Neural cell (in vitro differentiated cells): ENCODE results near the gene WNK2. TPM values are rescaled to one million over a fixed set of nuclear protein-coding genes. Genes with fewer than 3 reads are reported as not detected.

Experiments
- H2AFZ ChIP-seq: fragments of 200-600, 300-800 bp; sonication (generic), shearing (Covaris generic); 2 replicates; pipeline ENCODE4 v1.6.0; 2014; ENCODE audit warnings: low read depth, mild to moderate bottlenecking, antibody characterized with exemption, low read length, moderate library complexity
- H3F3A ChIP-seq: fragments of 200-600 bp; shearing (Covaris generic); 2 replicates; pipeline ENCODE4 v1.6.1; 2016; ENCODE audit warnings: mild to moderate bottlenecking, moderate library complexity, mixed read lengths, antibody characterized with exemption, low read length; ENCODE audit not compliant: insufficient read depth, poor library complexity, severe bottlenecking
- H3K27ac ChIP-seq: fragments of 200-600, 300-800 bp; sonication (generic), shearing (Covaris generic); 2 replicates; pipeline ENCODE4 v1.5.1; 2014; ENCODE audit warnings: mild to moderate bottlenecking, low read length, moderate library complexity
- H3K27me3 ChIP-seq: fragments of 300-800, 200-600 bp; sonication (generic), shearing (Covaris generic); 2 replicates; pipeline ENCODE4 v1.6.0; 2014; ENCODE audit warnings: mild to moderate bottlenecking, low read depth, low read length, moderate library complexity; ENCODE audit not compliant: insufficient read depth
- H3K36me3 ChIP-seq: fragments of 300-800, 200-600 bp; sonication (generic), shearing (Covaris generic); 2 replicates; pipeline ENCODE4 v1.5.1; 2014; ENCODE audit warnings: mild to moderate bottlenecking, antibody characterized with exemption, low read length, moderate library complexity; ENCODE audit not compliant: insufficient read depth
- H3K4me2 ChIP-seq: fragments of 300-800, 200-600 bp; sonication (generic), shearing (Covaris generic); 2 replicates; pipeline ENCODE4 v1.6.0; 2014; ENCODE audit warnings: mild to moderate bottlenecking, low read length
- H3K4me3 ChIP-seq: fragments of 300-800, 200-600 bp; sonication (generic), shearing (Covaris generic); 2 replicates; pipeline ENCODE4 v1.5.1; 2014; ENCODE audit warnings: mild to moderate bottlenecking, low read length, moderate library complexity
- H3K79me2 ChIP-seq: fragments of 200-600 bp; shearing (Covaris generic); replicated peaks from 2 replicates; pipeline ENCODE4 v1.6.0; 2014; ENCODE audit warnings: mild to moderate bottlenecking, low read length, moderate library complexity; ENCODE audit not compliant: insufficient read depth
- H3K9ac ChIP-seq: fragments of 300-800, 200-600 bp; sonication (generic), shearing (Covaris generic); 2 replicates; pipeline ENCODE4 v1.6.1; 2016; ENCODE audit warnings: mild to moderate bottlenecking, low read length, mixed read lengths
- H3K9me2 ChIP-seq: fragments of 200-600 bp; shearing (Covaris generic); 2 replicates; pipeline ENCODE4 v1.6.1; 2016; ENCODE audit warnings: mild to moderate bottlenecking, low read length, mixed read lengths; ENCODE audit not compliant: insufficient read depth
- H3K9me3 ChIP-seq: fragments of 200-600, 300-800 bp; sonication (generic), shearing (Covaris generic); 2 replicates; pipeline ENCODE4 v1.6.1; 2016; ENCODE audit warnings: mild to moderate bottlenecking, mixed run types, low read length, moderate library complexity, mixed read lengths
- H4K20me1 ChIP-seq: fragments of 200-600 bp; shearing (Covaris generic); 2 replicates; pipeline ENCODE4 v1.6.1; 2016; ENCODE audit warnings: mild to moderate bottlenecking, mixed run types; ENCODE audit not compliant: insufficient read depth
- EP300 ChIP-seq: fragments of 450-650 bp; conservative IDR thresholded peaks from 2 replicates; pipeline ENCODE4 v1.6.1; 2014; ENCODE audit warnings: antibody characterized with exemption, mild to moderate bottlenecking, moderate library complexity; ENCODE audit not compliant: poor library complexity, severe bottlenecking
- EZH2 ChIP-seq: fragments of 200-600, 300-800 bp; shearing (Covaris generic), sonication (generic); IDR thresholded peaks from 2 replicates; pipeline ENCODE4 v1.6.1; 2014; ENCODE audit warnings: antibody characterized with exemption, low read length, borderline replicate concordance, mild to moderate bottlenecking; ENCODE audit not compliant: insufficient read depth, poor library complexity, severe bottlenecking
- MXI1 ChIP-seq: fragments of 450-650 bp; conservative IDR thresholded peaks from 2 replicates; pipeline ENCODE4 v1.6.1; 2014; ENCODE audit warnings: antibody characterized with exemption, mild to moderate bottlenecking; ENCODE audit not compliant: poor library complexity, severe bottlenecking
- POLR2AphosphoS5 ChIP-seq: IDR thresholded peaks from 2 replicates; pipeline ENCODE4 v1.6.1; 2012
- RAD21 ChIP-seq: fragments of 450-650 bp; conservative IDR thresholded peaks from 2 replicates; pipeline ENCODE4 v1.6.1; 2014; ENCODE audit warnings: antibody characterized with exemption, mild to moderate bottlenecking, moderate library complexity
- SMC3 ChIP-seq: fragments of 450-650 bp; conservative IDR thresholded peaks from 2 replicates; pipeline ENCODE4 v1.6.1; 2014; ENCODE audit warnings: antibody characterized with exemption, mild to moderate bottlenecking, moderate library complexity; ENCODE audit not compliant: poor library complexity
- TAF1 ChIP-seq: IDR thresholded peaks from 2 replicates; pipeline ENCODE4 v1.6.1; 2012; ENCODE audit warnings: low read depth
- polyA plus RNA-seq: library from polyadenylated mRNA; depleted of rRNA; stranded (reverse); fragments of >200 nt; gene quantifications from 2 replicates; pipeline ENCODE4 v1.2.3, GENCODE V29; 2014
- TF ChIP-seq, protein P1 (sequence below): fragments of 450-650 bp; IDR thresholded peaks from 2 replicates; pipeline ENCODE4 v1.5.1; 2014; ENCODE audit warnings: antibody characterized with exemption, mild to moderate bottlenecking, moderate library complexity; ENCODE audit not compliant: poor library complexity, severe bottlenecking
- TF ChIP-seq, protein P2 (sequence below): IDR thresholded peaks from 2 replicates; pipeline ENCODE4 v1.6.1; 2012; ENCODE audit warnings: borderline replicate concordance

The WNK2 gene
- polyA plus RNA-seq, 1 donor from 2014 or later, result 37.1 TPM

DNA sequence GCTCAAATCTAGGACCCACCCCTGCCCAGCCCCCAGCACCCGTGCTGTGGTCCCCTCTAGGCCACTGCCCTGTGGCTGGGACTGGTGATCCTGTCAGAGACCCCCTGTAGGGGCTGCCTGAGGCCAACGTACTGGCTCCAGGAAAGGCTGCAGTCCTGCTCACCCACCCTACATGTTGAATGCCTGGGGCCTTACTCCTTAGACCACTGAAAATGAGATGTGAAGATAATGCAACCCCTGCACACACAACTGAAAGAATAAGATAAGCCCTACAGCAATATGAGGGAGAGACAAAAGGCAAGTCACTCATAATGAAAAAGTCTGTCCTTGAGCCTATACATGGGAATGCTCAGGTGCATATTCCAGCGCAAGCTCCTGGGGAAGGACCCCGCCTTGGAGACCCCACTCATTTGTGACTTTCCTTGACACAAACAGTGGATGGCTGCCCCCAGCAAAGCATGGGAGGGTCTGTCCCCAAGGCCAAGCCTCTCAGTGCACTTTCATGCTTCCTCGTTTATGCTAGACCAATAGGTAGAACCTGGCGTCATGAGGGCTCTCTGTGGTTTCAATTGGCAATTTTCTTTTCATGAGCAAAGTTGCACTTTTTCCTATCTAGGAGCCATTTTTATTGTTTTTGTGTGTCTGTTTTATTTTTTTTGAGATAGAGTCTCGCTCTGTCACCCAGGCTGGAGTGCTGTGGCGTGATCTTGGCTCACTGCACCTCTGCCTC lies 12.5 kb upstream of the WNK2 start:
- H3K79me2 ChIP-seq, result no peaks in the 10 kb centered on the region
- TF ChIP-seq TAF1 (no peak), RAD21 (no peak), POLR2AphosphoS5 (no peak), EZH2 (no peak), MXI1 (no peak), EP300 (no peak), SMC3 (no peak)
- TF ChIP-seq, protein P1, sequence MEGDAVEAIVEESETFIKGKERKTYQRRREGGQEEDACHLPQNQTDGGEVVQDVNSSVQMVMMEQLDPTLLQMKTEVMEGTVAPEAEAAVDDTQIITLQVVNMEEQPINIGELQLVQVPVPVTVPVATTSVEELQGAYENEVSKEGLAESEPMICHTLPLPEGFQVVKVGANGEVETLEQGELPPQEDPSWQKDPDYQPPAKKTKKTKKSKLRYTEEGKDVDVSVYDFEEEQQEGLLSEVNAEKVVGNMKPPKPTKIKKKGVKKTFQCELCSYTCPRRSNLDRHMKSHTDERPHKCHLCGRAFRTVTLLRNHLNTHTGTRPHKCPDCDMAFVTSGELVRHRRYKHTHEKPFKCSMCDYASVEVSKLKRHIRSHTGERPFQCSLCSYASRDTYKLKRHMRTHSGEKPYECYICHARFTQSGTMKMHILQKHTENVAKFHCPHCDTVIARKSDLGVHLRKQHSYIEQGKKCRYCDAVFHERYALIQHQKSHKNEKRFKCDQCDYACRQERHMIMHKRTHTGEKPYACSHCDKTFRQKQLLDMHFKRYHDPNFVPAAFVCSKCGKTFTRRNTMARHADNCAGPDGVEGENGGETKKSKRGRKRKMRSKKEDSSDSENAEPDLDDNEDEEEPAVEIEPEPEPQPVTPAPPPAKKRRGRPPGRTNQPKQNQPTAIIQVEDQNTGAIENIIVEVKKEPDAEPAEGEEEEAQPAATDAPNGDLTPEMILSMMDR, result no peak
- TF ChIP-seq, protein P2, sequence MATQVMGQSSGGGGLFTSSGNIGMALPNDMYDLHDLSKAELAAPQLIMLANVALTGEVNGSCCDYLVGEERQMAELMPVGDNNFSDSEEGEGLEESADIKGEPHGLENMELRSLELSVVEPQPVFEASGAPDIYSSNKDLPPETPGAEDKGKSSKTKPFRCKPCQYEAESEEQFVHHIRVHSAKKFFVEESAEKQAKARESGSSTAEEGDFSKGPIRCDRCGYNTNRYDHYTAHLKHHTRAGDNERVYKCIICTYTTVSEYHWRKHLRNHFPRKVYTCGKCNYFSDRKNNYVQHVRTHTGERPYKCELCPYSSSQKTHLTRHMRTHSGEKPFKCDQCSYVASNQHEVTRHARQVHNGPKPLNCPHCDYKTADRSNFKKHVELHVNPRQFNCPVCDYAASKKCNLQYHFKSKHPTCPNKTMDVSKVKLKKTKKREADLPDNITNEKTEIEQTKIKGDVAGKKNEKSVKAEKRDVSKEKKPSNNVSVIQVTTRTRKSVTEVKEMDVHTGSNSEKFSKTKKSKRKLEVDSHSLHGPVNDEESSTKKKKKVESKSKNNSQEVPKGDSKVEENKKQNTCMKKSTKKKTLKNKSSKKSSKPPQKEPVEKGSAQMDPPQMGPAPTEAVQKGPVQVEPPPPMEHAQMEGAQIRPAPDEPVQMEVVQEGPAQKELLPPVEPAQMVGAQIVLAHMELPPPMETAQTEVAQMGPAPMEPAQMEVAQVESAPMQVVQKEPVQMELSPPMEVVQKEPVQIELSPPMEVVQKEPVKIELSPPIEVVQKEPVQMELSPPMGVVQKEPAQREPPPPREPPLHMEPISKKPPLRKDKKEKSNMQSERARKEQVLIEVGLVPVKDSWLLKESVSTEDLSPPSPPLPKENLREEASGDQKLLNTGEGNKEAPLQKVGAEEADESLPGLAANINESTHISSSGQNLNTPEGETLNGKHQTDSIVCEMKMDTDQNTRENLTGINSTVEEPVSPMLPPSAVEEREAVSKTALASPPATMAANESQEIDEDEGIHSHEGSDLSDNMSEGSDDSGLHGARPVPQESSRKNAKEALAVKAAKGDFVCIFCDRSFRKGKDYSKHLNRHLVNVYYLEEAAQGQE, result no peak
- no peak overlapping the region for H3K4me2 ChIP-seq
- no peaks in the 10 kb centered on the region for H3K9me3 ChIP-seq
- H3K27ac ChIP-seq, result no peak overlapping the region
- H2AFZ ChIP-seq, result no peak overlapping the region
- no peaks in the 10 kb centered on the region for H3K36me3 ChIP-seq
- H3K4me3 ChIP-seq, result no peak overlapping the region
- no peaks in the 10 kb centered on the region for H3F3A ChIP-seq
- no peaks in the 10 kb centered on the region for H3K9me2 ChIP-seq
- no peak overlapping the region for H3K9ac ChIP-seq
- H3K27me3 ChIP-seq, result no peaks in the 10 kb centered on the region
- no peaks in the 10 kb centered on the region for H4K20me1 ChIP-seq

DNA sequence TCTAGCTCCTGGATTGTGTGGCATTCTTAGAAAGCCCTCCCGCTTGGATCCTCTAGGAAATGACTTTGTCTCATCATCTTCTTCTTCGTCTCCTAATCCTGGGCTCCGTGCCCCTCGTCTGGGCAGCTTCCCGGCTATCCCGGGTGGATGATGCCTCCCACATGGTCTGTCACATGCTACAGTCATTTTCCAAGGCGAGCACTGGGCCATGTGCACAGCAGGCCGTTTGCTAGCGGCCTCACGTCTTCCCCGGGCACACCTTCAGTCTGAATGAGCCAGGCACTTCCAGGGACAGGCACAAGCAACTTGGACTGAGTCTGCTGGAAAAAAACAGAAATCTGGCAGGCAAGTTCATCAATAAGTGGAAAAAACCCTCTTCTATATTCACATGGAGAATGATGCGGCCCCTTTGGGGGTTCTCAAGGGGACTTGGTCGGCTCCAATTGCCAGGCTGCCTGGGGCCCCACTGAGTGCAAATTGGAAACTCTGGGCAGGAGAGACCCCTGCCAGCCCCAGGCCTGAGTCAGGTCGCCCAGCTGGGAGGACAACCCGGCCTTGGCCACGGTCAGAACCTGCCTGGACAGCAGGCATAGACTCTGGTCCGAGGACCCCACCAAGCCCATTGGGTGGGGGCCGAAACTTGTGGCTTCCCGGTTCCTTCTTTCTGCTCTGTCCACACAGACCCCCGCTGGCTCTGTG lies 11.1 kb upstream of the WNK2 start:
- Histone ChIP-seq H2AFZ (no peak overlapping the region), H3K9me2 (no peaks in the 10 kb centered on the region), H3K27ac (no peak overlapping the region), H3F3A (no peaks in the 10 kb centered on the region), H3K79me2 (no peaks in the 10 kb centered on the region), H3K4me3 (no peak overlapping the region), H3K9ac (no peak overlapping the region), H3K27me3 (no peaks in the 10 kb centered on the region), H3K4me2 (no peak overlapping the region), H4K20me1 (no peaks in the 10 kb centered on the region), H3K9me3 (no peaks in the 10 kb centered on the region), H3K36me3 (no peaks in the 10 kb centered on the region)
- TF ChIP-seq EZH2 (no peak), MXI1 (no peak), POLR2AphosphoS5 (no peak), TAF1 (no peak), EP300 (no peak), RAD21 (no peak), SMC3 (no peak)
- TF ChIP-seq, protein P2, result no peak
- TF ChIP-seq, protein P1, result no peak
